AG08395 (cell line): ENCODE results near the gene TTC39B.
"Not testable (repeated sequence)": the region's sequence is repeated elsewhere in the genome, so short reads cannot be mapped to it uniquely, and the experiment has no call there.

Experiments
- DNase-seq: peaks from one replicate; pipeline ENCODE4 v3.0.0; 2012; ENCODE audit warnings: mixed read lengths, low spot score

TTC39B gene

DNA sequence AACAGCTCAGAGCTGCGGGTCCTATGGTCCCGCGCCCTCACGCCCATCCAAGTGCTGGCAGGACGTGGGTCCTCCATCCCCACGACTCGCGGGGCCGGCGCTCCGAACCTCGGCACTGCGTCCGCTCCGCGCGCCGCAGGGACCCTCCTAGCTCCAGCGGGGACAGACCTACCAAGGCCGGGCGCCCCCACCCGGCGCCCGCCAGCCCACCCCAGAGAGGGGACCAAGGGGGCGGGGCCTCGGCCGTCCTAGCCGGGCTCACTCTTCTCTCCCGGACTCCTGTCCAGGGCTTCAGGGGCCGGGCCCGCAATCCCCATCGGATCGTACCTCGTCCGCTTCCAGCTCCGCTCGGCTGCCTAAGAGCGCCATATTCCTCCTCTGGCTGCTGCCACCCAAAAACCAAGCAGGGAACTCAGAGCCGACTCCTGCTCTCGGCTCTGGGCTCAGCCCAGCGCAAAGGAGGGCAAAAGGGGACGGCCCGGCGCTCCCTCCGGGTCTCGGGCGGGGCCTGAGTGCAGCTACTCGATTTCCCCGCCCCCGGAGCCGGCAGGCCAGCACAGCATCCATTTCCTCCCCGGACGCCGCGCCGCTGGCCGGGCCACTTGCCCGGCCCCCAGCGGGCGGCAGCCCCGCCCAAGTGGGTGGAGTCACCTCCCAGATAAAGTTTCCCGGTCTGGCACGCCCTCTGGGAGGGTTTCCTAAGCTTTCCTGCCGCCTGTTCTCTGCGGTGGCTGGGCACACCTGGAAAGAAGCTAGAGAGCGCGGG is at the start of gene TTC39B:
Gene TTC39B (minus strand): TSS at position 460 of the 766 bp plus-strand sequence. CDS start 91 bp downstream, at position 369.
- peak; percentile 95 for DNase-seq

DNA sequence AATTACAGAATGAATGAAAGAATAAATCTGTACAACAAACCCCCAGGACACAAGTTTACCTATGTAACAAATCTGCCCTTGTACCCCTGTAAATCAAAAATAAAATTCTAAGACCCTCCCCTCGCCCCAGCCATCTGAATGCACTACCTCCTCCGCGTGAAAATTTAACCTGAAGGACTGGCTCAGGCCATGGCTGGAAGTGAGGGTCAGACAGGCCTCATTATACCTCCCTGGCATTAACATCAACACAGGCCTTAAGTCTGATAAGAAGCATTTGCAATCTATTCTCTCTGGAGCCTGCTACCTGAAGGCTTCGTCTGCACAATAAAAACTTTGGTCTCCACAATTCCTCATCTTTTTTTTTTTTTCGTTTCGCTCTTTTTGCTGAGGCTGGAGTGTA is 48.7 kb upstream of the TTC39B start:
- DNase-seq = no peak

- no peak for DNase-seq
Measured at GRCh38 chr9:15354713-15355112, 47.7 kb upstream of the TTC39B start.

DNA sequence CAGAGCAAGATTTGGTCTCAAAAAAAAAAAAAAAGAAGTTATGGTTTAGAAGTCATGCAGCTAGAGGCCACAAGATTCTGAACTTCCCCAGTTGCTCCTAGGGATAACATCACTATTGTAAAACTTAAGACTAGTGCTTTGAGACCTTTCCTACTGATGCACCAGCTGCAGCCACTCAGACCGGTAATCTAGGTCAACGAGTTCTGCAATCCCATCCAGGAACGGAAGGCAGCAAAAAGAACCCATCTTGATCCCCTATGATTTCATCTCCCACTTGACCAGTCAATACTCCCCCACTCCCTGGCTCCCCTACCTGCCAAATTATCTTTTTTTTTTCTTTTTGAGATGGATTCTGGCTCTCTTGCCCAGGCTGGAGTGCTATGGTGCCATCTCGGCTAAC is 46.9 kb upstream of the TTC39B start:
- no peak for DNase-seq

DNA sequence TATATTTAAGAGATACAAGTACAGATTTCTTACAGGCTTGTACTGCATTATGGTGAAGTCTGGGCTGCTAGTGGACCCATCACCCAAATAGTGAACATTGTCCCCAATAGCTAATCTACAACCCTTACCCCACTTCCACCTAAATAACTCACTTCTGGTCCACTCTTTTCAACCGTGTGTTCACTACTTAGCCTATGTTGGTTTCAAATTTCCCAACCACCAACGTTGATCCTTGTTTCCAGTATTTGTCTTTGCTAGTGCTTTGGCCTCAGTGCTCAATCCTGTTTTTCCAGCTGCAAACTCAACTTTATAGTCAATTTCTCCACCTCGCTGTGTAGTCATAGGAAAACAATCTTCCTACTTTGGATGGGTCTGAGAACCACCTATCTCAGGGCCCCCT is 45.3 kb upstream of the TTC39B start:
- no peak for DNase-seq

GRCh38 chr9:15349892-15350761 is 43.1 kb upstream of the TTC39B start:
- DNase-seq = peak; percentile 25

- no peak for DNase-seq
Measured at GRCh38 chr9:15346837-15347236, 39.8 kb upstream of the TTC39B start.

DNA sequence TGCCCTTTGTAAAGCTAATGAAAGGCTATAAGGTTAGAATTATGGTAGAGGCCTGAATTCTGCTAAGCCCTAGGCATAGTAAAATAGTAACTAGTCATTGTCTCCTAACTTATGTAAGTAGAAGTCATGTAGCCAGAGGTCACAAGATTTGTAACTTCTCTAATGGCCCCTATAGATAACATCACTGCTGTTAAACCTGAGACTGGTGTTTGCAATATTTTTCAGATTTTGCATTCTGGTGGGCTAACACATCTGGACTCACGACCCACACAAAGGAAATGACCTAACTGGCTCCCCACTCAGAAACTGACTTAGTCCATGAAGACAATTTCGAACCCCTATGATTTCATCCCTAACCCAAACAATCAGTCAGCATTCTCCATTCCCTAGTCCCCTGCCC is 37.2 kb upstream of the TTC39B start:
- no peak for DNase-seq

GRCh38 chr9:15333376-15333881 is 26.4 kb upstream of the TTC39B start:
- DNase-seq = no peak

DNA sequence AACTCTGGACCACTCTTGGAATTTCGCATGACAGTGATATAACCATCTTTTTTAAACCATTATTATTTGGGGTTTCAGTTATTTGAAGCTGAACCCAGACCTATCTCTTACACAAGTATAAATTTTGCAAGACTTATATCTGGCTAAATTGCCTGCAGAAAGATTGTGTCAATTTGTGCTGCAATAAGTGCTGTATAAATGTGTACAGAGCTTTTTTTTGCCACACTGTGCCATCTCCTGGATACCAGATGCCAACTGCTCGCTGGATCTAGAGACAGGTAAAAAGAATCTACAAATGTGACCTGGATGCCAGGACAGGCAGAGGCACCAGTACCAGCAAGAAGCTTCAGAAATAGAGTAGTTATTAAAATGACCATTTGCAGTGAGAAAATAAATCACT is 25.9 kb upstream of the TTC39B start:
- DNase-seq = no peak

DNA sequence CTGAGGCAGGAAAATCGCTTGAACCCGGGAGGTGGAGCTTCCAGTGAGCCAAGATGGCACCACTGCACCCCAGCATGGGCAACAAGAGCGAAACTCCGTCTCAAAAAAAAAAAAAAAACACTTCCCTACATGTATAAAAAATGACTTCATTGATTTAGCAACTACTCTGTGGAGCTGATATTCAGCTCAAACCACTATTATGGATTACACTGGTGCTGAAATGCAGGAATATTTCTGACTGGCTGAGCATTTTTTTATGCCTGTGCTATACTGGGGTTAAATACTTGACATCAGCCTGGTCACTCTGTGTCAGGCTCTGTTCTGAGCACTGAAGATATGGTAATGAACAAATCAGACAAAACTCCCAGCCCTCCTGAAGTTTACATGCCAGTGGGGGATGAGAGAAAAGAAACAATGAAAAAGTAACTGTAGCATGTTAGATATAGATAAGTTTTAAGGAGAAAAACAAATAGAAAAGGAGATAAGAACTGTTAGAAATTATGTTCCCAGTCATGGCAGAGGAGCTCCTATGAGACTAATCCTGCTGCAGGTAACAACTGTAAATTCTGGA is 22.6 kb upstream of the TTC39B start:
- no peak for DNase-seq

GRCh38 chr9:15328946-15329345 is 21.9 kb upstream of the TTC39B start:
- DNase-seq = no peak

GRCh38 chr9:15322695-15323094 is 15.7 kb upstream of the TTC39B start:
- not testable (repeated sequence) for DNase-seq

DNA sequence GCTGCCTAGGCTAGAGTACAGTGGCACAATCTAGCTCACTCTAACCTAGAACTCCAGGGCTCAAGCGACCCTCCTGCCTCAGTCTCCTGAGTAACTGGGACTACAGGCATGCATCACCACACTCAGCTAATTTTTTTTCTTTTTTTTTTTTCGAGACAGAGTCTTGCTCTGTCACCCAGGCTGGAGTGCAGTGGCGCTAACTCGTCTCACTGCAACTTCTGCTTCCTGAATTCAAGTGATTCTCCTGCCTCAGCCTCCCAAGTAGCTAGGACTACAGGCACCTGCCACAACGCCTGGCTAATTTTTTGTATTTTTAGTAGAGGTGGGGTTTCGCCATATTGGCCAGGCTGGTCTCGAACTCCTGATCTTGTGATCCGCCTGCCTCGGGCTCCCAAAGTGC is 12.6 kb upstream of the TTC39B start:
- not testable (repeated sequence) for DNase-seq

DNA sequence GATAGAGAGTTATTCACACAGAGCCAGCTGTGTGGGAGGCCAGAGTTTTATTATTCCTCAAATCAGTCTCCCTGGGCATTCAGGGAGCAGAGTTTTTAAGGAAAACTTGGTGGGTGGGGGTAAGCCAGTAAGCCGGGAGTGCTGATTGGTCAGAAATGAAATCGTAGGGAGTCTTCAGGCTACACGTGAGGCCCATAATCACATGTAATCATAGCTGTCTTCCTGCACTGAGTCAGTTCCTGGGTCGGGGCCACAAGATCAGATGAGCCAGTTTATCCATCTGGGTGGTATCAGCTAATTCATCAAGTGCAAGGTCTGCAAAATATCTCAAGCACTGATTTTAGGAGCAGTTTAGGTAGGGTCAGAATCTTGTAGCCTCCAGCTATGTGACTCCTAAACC is 10.8 kb upstream of the TTC39B start:
- no peak for DNase-seq

DNA sequence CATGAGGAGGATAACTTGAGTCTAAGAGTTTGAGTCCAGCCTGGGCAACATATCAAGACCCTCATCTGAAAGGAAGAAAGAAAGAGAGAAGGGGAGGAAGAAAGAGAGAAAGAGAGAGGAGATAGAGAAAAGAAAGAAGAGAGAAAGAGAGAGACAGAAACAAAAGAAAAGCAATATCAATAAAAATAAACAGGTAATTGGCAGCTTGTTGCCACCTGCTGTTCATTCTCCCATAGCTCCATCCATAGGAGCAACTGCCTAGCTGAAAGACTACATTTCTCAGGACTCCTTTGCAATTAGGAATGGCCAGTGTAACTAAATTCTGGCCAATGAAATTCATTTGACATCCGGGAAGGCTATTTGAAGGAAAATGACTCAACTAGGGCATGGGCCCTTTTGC is 4.6 kb upstream of the TTC39B start:
- DNase-seq = no peak

DNA sequence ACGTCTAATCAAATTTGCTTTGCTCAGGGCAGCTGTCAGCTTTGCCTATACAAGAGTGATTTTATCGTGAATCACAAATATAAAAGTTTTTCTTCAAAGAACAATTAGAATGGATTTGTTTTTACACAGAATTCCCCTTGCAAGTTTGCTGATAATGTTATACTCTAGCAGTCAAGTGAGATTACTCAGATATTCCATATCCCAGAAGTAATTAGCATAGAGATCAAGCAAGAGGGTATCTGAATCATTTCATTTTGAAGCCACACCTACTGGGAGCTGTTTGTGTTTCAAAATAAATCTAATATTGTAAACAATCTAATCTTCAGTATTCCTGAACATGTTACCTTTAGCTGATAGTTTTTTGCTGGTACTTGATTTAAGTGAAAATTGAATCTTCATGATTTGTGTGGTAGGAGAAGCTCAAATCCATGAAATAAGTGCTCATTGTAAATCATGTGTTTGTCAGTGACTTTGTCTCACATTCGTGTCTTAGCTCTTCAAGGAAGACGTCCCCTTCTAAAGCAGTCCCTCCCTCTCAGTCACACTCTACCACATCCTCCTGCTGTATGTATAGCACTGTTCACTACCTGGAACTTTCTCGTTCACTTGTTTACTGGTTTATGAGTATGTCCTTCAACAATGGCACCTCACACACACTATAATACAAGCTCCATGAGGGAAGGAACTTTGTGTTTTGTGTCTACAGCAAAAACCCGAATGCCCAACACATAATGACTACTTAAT is 3.3 kb upstream of the TTC39B start:
- DNase-seq = no peak

GRCh38 chr9:15308511-15308910 is 1.5 kb upstream of the TTC39B start:
- peak; percentile 31 for DNase-seq

- DNase-seq = no peak
Measured at GRCh38 chr9:15307523-15307841, 466 bp upstream of the TTC39B start.

- DNase-seq = peak; percentile 25
Measured at GRCh38 chr9:15306068-15306756, 804 bp downstream of the TTC39B start.

DNA sequence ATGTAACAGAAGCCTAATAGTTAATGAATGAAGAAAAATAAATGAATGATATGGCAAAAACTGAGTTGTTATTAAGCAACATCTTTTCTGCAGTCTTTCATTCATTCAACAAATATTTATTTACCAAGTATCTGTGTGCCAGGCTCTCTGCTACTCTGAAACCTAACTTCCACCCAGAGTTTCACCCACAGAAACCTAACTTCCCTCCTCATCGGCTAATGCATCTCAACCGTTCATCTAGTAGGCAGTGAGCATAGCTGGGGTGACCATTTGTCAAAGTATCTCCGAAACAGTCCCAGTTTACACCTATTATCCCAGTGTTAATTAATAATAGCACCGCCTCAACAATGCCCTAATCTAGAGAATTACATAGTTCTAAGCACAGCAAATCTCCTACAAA is 1.5 kb downstream of the TTC39B start:
- no peak for DNase-seq

GRCh38 chr9:15304632-15305031 is 2.4 kb downstream of the TTC39B start:
- DNase-seq = no peak
